GM12891 (cell line): ENCODE data around the gene CD59.
A peak's percentile ranks its signal among the peaks of the same experiment; 100 is the strongest.

Source experiments
- PAX5 ChIP-seq: IDR thresholded peaks from 2 replicates; pipeline ENCODE4 v1.6.1; 2011; ENCODE audit warnings: low read length, moderate library complexity, mild to moderate bottlenecking; ENCODE audit not compliant: insufficient read depth, severe bottlenecking
- POLR2A ChIP-seq: IDR thresholded peaks from 2 replicates; pipeline ENCODE4 v1.6.1; 2011; ENCODE audit warnings: low read depth, low read length, control low read depth
- POLR2AphosphoS5 ChIP-seq: IDR thresholded peaks from 2 replicates; pipeline ENCODE4 v1.6.1; 2011; ENCODE audit warnings: low read depth, low read length, control low read depth
- POU2F2 ChIP-seq: IDR thresholded peaks from 2 replicates; pipeline ENCODE4 v1.6.1; 2011; ENCODE audit warnings: low read depth, mild to moderate bottlenecking, control low read depth, low read length, moderate library complexity
- TAF1 ChIP-seq: IDR thresholded peaks from 2 replicates; pipeline ENCODE4 v1.6.1; 2011; ENCODE audit warnings: low read depth, low read length, control low read depth

DNA sequence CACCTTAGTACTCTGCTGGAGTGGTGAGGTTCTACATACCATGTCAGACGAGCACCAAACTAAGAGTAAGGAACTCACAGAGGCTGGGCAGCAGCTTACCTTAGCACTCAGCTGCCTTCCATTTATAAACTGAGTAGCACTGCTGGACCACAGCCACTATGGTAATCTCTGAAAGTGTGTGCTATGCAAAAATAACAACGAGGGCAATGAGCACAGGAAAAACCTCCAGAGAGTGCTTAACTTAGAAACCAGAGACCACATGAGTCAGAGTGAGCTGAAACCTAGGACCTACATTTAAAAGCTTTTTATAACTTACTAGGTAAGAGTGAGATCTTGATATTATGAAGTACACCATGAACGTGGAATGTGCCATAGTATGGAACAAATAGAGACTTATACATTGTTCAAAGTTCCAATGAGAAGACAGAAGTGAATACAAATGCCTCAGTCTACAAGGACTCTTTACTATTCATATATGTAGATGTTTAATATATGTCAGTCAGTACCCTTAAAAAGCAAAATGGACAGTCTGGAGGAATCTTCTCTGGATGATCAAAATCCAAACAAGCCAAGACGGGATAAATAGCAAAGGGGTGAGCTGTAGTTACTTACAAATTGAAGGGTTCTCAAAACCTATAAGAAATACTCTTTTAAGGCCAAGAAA is 17.2 kb upstream of the CD59 start:
- TF ChIP-seq POLR2AphosphoS5 (no peak), TAF1 (no peak), POU2F2 (0 out of 2 replicates have a peak, but pooled peaks have one; percentile 41), POLR2A (no peak), PAX5 (no peak)
